22Rv1 (cell line): ENCODE data around the gene SETDB2.

ENCODE experiments used
- ZFX ChIP-seq: fragments of 450-650 bp; IDR thresholded peaks from 2 replicates; pipeline ENCODE4 v1.6.1; 2017; ENCODE audit warnings: antibody characterized with exemption, borderline replicate concordance
- TF ChIP-seq, protein P1 (sequence below): fragments of 450-650 bp; IDR thresholded peaks from 2 replicates; pipeline ENCODE4 v1.5.1; 2017; ENCODE audit warnings: mild to moderate bottlenecking

DNA sequence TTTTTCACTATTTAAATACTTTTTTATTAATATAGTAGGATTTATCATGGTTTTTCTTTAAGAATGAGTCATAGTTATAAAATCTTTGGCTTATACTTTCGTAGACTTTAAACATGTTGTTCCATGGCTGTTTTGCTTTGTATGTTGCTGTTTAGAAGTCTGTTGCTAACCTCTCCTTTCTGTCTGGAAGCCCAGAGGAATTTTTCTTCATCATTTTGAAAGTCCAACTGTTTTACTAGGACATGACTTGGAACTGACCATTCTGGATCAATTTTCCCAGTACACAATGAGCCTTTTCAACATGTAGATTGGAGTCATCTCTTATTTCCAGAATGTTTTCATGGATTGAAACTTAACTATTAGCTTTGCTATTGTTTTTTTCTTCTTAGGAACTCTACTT, 8.1 kb upstream of the SETDB2 start:
- TF ChIP-seq, protein P1, sequence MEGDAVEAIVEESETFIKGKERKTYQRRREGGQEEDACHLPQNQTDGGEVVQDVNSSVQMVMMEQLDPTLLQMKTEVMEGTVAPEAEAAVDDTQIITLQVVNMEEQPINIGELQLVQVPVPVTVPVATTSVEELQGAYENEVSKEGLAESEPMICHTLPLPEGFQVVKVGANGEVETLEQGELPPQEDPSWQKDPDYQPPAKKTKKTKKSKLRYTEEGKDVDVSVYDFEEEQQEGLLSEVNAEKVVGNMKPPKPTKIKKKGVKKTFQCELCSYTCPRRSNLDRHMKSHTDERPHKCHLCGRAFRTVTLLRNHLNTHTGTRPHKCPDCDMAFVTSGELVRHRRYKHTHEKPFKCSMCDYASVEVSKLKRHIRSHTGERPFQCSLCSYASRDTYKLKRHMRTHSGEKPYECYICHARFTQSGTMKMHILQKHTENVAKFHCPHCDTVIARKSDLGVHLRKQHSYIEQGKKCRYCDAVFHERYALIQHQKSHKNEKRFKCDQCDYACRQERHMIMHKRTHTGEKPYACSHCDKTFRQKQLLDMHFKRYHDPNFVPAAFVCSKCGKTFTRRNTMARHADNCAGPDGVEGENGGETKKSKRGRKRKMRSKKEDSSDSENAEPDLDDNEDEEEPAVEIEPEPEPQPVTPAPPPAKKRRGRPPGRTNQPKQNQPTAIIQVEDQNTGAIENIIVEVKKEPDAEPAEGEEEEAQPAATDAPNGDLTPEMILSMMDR: no peak
- no peak for TF ChIP-seq ZFX
